GM18868 (cell line): ENCODE data around the gene RAB20.

Experiments
- ATAC-seq: cut with Tn5 transposase; IDR thresholded peaks from one replicate; pipeline ENCODE4 v1.9.1; 2021; ENCODE audit warnings: mild to moderate bottlenecking, moderate library complexity; ENCODE audit not compliant: unreplicated experiment

Gene RAB20

DNA sequence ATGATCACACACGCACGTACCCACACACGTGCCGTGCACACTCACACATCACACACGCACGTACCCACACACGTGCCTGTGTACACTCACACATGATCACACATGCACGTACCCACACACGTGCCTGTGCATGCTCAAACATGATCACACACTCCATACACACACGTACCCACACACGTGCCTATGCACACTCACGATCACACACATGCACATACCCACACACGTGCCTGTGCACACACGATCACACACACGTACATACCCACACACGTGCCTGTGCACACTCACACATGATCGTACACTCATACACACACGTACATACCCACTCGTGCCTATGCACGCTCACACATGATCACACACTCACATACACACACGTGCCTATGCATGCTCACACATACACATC lies 86.8 kb downstream of the RAB20 start:
- ATAC-seq, result no peak
